ENCODE measurements around the gene DUSP1.

DNA sequence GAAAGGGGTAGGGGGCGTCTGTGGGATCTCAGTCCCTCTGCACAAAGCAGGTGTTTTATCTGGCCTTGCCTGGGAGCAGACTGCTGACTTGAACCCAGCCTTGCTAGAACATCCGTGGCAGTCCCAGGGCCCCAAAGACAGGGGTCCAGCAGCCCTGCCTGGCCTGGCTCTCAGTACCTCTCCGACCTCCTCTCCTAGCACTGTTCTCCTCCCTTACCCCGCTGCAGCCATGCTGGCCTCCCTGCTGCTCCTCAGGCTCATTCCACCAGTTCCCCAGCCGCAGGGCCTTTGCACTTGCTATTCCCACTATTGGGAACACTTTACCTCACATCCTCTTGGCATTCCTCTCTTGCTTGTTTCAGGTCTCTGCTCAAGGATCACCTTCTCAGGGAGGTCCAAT is 45.2 kb downstream of the DUSP1 start:
- TF ChIP-seq, protein P1, sequence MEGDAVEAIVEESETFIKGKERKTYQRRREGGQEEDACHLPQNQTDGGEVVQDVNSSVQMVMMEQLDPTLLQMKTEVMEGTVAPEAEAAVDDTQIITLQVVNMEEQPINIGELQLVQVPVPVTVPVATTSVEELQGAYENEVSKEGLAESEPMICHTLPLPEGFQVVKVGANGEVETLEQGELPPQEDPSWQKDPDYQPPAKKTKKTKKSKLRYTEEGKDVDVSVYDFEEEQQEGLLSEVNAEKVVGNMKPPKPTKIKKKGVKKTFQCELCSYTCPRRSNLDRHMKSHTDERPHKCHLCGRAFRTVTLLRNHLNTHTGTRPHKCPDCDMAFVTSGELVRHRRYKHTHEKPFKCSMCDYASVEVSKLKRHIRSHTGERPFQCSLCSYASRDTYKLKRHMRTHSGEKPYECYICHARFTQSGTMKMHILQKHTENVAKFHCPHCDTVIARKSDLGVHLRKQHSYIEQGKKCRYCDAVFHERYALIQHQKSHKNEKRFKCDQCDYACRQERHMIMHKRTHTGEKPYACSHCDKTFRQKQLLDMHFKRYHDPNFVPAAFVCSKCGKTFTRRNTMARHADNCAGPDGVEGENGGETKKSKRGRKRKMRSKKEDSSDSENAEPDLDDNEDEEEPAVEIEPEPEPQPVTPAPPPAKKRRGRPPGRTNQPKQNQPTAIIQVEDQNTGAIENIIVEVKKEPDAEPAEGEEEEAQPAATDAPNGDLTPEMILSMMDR (conservative IDR thresholded peaks at IDR 0.05; ENCODE audit: low read depth, low read length) = no peak
- TF ChIP-seq EZH2 (IDR thresholded peaks at IDR 0.05; ENCODE audit: low read length, unreplicated experiment) (no peak), EZH2phosphoT487 (IDR thresholded peaks at IDR 0.05; ENCODE audit: borderline replicate concordance, low read length) (no peak)

Measured in PC-3 (cell line).